SH-SY5Y (cell line): Measurements from ENCODE around the gene TRIM71.

ENCODE experiments used
- GATA2 ChIP-seq: IDR thresholded peaks from 2 replicates; pipeline ENCODE4 v1.6.1; 2011; ENCODE audit warnings: mild to moderate bottlenecking, low read depth, low read length
- GATA3 ChIP-seq: IDR thresholded peaks from 2 replicates; pipeline ENCODE4 v1.6.1; 2011; ENCODE audit warnings: low read depth, mild to moderate bottlenecking, low read length, moderate library complexity

DNA sequence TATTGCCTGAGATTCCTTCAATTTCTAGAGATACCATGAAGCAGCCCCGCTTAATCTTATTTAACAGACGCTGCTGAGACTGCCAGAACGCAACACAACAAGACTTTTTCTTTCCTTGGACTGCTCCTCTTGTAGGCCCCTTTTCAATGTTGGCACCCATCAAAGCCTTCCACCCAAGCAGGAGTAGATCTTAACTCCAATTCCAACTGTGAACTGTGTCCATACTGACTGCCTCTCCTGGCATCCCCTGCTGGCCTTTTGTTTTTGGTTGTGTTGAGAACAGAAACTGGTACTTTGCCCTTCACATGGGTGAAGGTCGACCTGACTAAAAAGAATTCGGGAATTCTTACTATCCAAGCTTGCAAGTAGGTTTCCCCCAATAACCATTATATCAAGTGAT lies 50.2 kb downstream of the TRIM71 start:
- TF ChIP-seq GATA3 = no peak
- TF ChIP-seq GATA2 = no peak
